HL-60 (cell line): ENCODE measurements around the gene MRPS14.

Source experiments
- DNase-seq, 2 experiments: peaks; one replicate each; pipeline ENCODE4 v3.0.0-alpha.2; 2010 to 2020; ENCODE audit warnings: low read depth in 1 of 2, low spot score in 1 of 2
- H3K27ac ChIP-seq: fragments of 250-450 bp; sonication (Bioruptor Pico); replicated peaks from 2 replicates; pipeline ENCODE4 v1.5.1; 2020; ENCODE audit warnings: mild to moderate bottlenecking, moderate library complexity
- H3K27me3 ChIP-seq: fragments of 250-450 bp; sonication (Bioruptor Pico); 2 replicates; pipeline ENCODE4 v1.5.1; 2021; ENCODE audit warnings: mild to moderate bottlenecking, moderate library complexity; ENCODE audit not compliant: insufficient read depth, poor library complexity, severe bottlenecking
- H3K4me3 ChIP-seq: replicated peaks from 2 replicates; pipeline ENCODE4 v1.5.1; 2011; ENCODE audit warnings: mild to moderate bottlenecking, control low read depth, low read length; ENCODE audit not compliant: insufficient read depth
- CTCF ChIP-seq: IDR thresholded peaks from one replicate; pipeline ENCODE4 v1.5.1; 2011; ENCODE audit warnings: low read length, control low read depth, inconsistent platforms; ENCODE audit not compliant: insufficient read depth
- GABPA ChIP-seq: IDR thresholded peaks from 2 replicates; pipeline ENCODE4 v1.6.1; 2012; ENCODE audit warnings: low read depth
- POLR2AphosphoS5 ChIP-seq: IDR thresholded peaks from 2 replicates; pipeline ENCODE4 v1.6.1; 2012; ENCODE audit warnings: low read depth
- REST ChIP-seq: IDR thresholded peaks from 2 replicates; pipeline ENCODE4 v1.6.1; 2012; ENCODE audit warnings: low read depth; ENCODE audit not compliant: insufficient replicate concordance
- SPI1 ChIP-seq: IDR thresholded peaks from 2 replicates; pipeline ENCODE4 v1.6.1; 2012; ENCODE audit warnings: low read depth, mild to moderate bottlenecking, borderline replicate concordance

MRPS14 gene

DNA sequence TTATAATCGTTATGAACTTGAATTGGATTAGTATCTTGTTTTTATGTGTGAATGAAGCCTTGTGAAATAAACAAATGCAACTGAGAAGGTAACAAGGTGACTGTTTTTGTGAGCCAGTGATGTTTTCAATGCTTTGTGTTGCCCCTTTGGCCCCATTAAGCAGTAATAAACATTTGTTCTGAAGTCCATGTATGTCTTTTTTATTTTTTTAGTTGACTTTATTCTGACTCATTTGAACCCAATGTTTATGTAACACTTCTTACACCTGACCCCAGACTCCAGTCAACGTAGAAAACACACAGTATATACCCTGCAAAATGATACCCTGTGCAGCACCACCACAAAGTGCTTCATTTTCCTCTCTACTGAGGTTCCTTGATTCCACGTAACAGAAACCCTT lies 28.1 kb downstream of the MRPS14 start:
- no peak overlapping the region for H3K4me3 ChIP-seq
- DNase-seq = no peak
- H3K27ac ChIP-seq = no peak overlapping the region
- H3K27me3 ChIP-seq = no peaks in the 10 kb centered on the region
- TF ChIP-seq GABPA = no peak
- TF ChIP-seq CTCF = no peak

DNA sequence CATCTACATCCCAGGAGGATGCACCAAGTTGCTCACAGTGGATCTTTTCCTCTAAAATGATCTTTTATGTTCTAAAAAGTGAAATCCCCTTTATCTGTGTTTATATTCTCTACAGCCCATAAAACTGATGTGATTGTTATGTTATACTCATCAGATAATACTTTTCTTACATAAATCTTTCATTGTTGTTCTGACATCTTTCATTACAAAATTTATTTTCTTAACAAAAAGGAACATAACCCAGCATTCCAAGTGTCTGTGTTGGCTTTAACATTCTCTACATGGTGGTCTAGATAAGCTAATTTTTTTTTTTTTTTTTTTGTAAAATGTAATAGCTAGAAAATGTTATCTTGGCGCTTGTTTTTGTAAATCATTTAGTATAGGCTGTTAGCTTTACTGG lies 31.8 kb downstream of the MRPS14 start:
- DNase-seq = no peak
- no peak overlapping the region for H3K4me3 ChIP-seq
- H3K27me3 ChIP-seq = no peaks in the 10 kb centered on the region
- no peak overlapping the region for H3K27ac ChIP-seq
- no peak for TF ChIP-seq SPI1
- no peak for TF ChIP-seq REST
- TF ChIP-seq GABPA = no peak
- no peak for TF ChIP-seq POLR2AphosphoS5
- no peak for TF ChIP-seq CTCF

DNA sequence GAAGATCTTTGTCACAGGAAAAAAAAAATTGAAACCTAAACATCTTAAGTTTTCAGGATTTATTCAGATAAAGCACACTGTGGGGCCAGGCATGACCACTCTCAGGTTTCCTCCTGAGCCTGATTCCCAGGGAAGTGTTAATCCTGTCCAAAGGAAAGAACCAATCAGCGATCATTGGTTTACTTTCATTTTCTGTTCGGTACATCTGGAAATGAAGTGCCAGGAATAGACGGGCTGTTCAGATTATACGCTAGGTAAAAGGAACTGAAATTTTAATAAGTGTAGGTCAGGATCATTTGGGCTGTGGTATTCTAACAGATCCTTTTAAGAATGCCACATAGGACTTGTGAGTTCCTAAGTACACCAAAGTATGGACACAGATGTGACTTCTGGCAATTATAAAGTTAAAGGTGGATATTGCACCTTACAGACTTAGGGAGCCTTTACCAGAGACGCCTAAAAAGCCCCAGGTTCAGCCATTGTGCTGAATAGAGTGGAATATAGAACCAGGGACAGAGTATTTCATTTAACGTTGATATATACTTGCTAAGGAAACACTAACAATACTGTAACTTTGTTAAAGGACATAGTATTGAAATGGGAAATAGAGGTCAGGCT lies 32.7 kb downstream of the MRPS14 start:
- DNase-seq = no peak
- no peaks in the 10 kb centered on the region for H3K27me3 ChIP-seq
- H3K4me3 ChIP-seq = peak overlapping the region; percentile 32
- no peak for TF ChIP-seq POLR2AphosphoS5
- TF ChIP-seq SPI1 = no peak
- no peak for TF ChIP-seq CTCF
- no peak for TF ChIP-seq GABPA
- TF ChIP-seq REST = no peak
- peak overlapping the region; percentile 49 for H3K27ac ChIP-seq

- DNase-seq = no peak
- TF ChIP-seq POLR2AphosphoS5 = no peak
- TF ChIP-seq REST = no peak
- no peak for TF ChIP-seq SPI1
- no peak for TF ChIP-seq CTCF
- TF ChIP-seq GABPA = no peak
- Histone ChIP-seq H3K27ac (peak overlapping the region; percentile 49; the same call in 1 of the 2 replicates), H3K4me3 (no peak overlapping the region), H3K27me3 (no peaks in the 10 kb centered on the region)
Observed at GRCh38 chr1:174989536-174990220, 33.5 kb downstream of the MRPS14 start.
